PC-3 (cell line): ENCODE data around the gene ACAD11. TPM values are rescaled to one million over a fixed set of nuclear protein-coding genes. Genes with fewer than 3 reads are reported as not detected.

Source experiments
- ATAC-seq: fragments of 200-7000 bp; cut with Tn5 transposase; 2 replicates; pipeline ENCODE4 v1.9.1; 2020; ENCODE audit warnings: mild to moderate bottlenecking, moderate library complexity
- BruUV-seq: library from RNA; stranded (reverse); fragments of 400-500 nt; replicated peaks from 2 replicates; lab custom pipeline; 2021; lab: Mats Ljungman, UMichigan
- CTCF ChIA-PET: fragments of 300-600 bp; sonication (Branson Sonifier 250); formaldehyde crosslinking; loops from one replicate; lab custom pipeline; 2022; ENCODE audit warnings: antibody characterized with exemption; lab: Charles Lee
- POLR2A ChIA-PET: fragments of 300-600 bp; sonication (Branson Sonifier 250); formaldehyde crosslinking; loops from one replicate; lab custom pipeline; 2022; ENCODE audit warnings: antibody characterized with exemption; ENCODE audit not compliant: unreplicated experiment; lab: Charles Lee
- DNase-seq: peaks from one replicate; pipeline ENCODE4 v3.0.0-alpha.2; 2015
- H2AFZ ChIP-seq: fragments of 300-600 bp; sonication (generic); 2 replicates; pipeline ENCODE4 v1.6.0; 2016; ENCODE audit warnings: antibody characterized with exemption, low read length
- H3F3A ChIP-seq: fragments of 300-600 bp; sonication (generic); one replicate; pipeline ENCODE4 v1.6.0; 2017; ENCODE audit warnings: antibody characterized with exemption, low read length, control low read depth, mild to moderate bottlenecking; ENCODE audit not compliant: unreplicated experiment
- H3K27ac ChIP-seq: fragments of 300-600 bp; sonication (generic); 2 replicates; pipeline ENCODE4 v1.5.1; 2016; ENCODE audit warnings: mild to moderate bottlenecking, low read length
- H3K27me3 ChIP-seq: fragments of 300-600 bp; sonication (generic); 2 replicates; pipeline ENCODE4 v1.6.1; 2016; ENCODE audit warnings: low read length, mixed read lengths
- H3K36me3 ChIP-seq: fragments of 300-600 bp; sonication (generic); 2 replicates; pipeline ENCODE4 v1.6.1; 2016; ENCODE audit warnings: low read depth, mixed run types, low read length, mixed read lengths
- H3K4me1 ChIP-seq: fragments of 300-600 bp; sonication (generic); 2 replicates; pipeline ENCODE4 v1.5.1; 2016; ENCODE audit warnings: low read length; ENCODE audit not compliant: insufficient read depth
- H3K4me2 ChIP-seq: fragments of 300-600 bp; sonication (generic); 2 replicates; pipeline ENCODE4 v1.6.0; 2016; ENCODE audit warnings: low read length
- H3K4me3 ChIP-seq: fragments of 300-600 bp; sonication (generic); 2 replicates; pipeline ENCODE4 v1.5.1; 2016; ENCODE audit warnings: mild to moderate bottlenecking, low read length, mixed read lengths
- H3K79me2 ChIP-seq: fragments of 300-600 bp; sonication (generic); 2 replicates; pipeline ENCODE4 v1.6.1; 2017; ENCODE audit warnings: low read length, mixed read lengths
- H3K9ac ChIP-seq: fragments of 300-600 bp; sonication (generic); 2 replicates; pipeline ENCODE4 v1.6.0; 2016; ENCODE audit warnings: mild to moderate bottlenecking, low read length
- H3K9me2 ChIP-seq: fragments of 300-600 bp; sonication (generic); replicated peaks from 2 replicates; pipeline ENCODE4 v1.6.1; 2016; ENCODE audit warnings: mixed run types, low read length, mixed read lengths
- H3K9me3 ChIP-seq: fragments of 300-600 bp; sonication (generic); 2 replicates; pipeline ENCODE4 v1.6.1; 2016; ENCODE audit warnings: low read length, mixed read lengths
- H4K20me1 ChIP-seq: fragments of 300-600 bp; sonication (generic); 2 replicates; pipeline ENCODE4 v1.6.1; 2016; ENCODE audit warnings: low read length, mixed read lengths
- CTCF ChIP-seq: fragments of 300-600 bp; sonication (generic); conservative IDR thresholded peaks from 2 replicates; pipeline ENCODE4 v1.5.1; 2017; ENCODE audit warnings: antibody characterized with exemption, low read depth, mild to moderate bottlenecking, low read length
- EZH2 ChIP-seq: fragments of 300-600 bp; sonication (generic); IDR thresholded peaks from one replicate; pipeline ENCODE4 v1.6.1; 2017; ENCODE audit warnings: antibody characterized with exemption, mild to moderate bottlenecking, low read length; ENCODE audit not compliant: unreplicated experiment
- EZH2phosphoT487 ChIP-seq: fragments of 300-600 bp; sonication (generic); IDR thresholded peaks from 2 replicates; pipeline ENCODE4 v1.6.1; 2018; ENCODE audit warnings: mild to moderate bottlenecking, antibody characterized with exemption, low read length, borderline replicate concordance
- intact Hi-C: fragments of 100-400 bp; cut with micrococcal nuclease; formaldehyde crosslinking; loops from 2 replicates; pipeline ENCODE4 v1.9.0; 2023
- total RNA-seq: library from RNA; depleted of rRNA; stranded (reverse); fragments of >200 nt; gene quantifications from 2 replicates; pipeline ENCODE4 v1.2.3, GENCODE V29; 2014

ACAD11 gene
- total RNA-seq, 1 experiment from 2014 or later, result 4.7 TPM

- ChIA-PET CTCF (no interaction called here), POLR2A (no interaction called here)
- Histone ChIP-seq H3K4me2 (no peak overlapping the region), H3K36me3 (no peaks in the 10 kb centered on the region), H3K27me3 (no peaks in the 10 kb centered on the region), H3K4me3 (no peak overlapping the region), H2AFZ (no peak overlapping the region), H3K79me2 (no peaks in the 10 kb centered on the region), H4K20me1 (no peaks in the 10 kb centered on the region), H3K9ac (no peak overlapping the region; the same call in 1 of the 2 replicates), H3K9me2 (no peaks in the 10 kb centered on the region), H3K27ac (peak overlapping the region; percentile 87), H3K4me1 (peaks cover 22% of the 10 kb centered on the region), H3F3A (peaks cover 4% of the 10 kb centered on the region), H3K9me3 (no peaks in the 10 kb centered on the region)
- ATAC-seq, result no peak
- BruUV-seq, result no TSS peak
- intact Hi-C loops, result no loop called here
- TF ChIP-seq CTCF (no peak), EZH2 (no peak), EZH2phosphoT487 (no peak)
- no peak for DNase-seq
Observed at GRCh38 chr3:132544130-132544529, 115.5 kb downstream of the ACAD11 start.

- intact Hi-C loops, result loop anchor here (2.0 kb wide), 1 partner anchor 94 kb away; no protein-coding TSS in a partner anchor
- H3K79me2 ChIP-seq, result no peaks in the 10 kb centered on the region
- peak; percentile 77 for DNase-seq
- H3K4me1 ChIP-seq, result peaks cover 21% of the 10 kb centered on the region
- TF ChIP-seq EZH2, result no peak
- no peak for TF ChIP-seq CTCF
- TF ChIP-seq EZH2phosphoT487, result no peak
- H3K36me3 ChIP-seq, result no peaks in the 10 kb centered on the region
- H3K9me2 ChIP-seq, result no peaks in the 10 kb centered on the region
- POLR2A ChIA-PET, result interaction anchor here (0.5 kb wide), 1 partner anchor 135 kb away, joined by 3 read pairs; no protein-coding TSS in a partner anchor
- CTCF ChIA-PET, result no interaction called here
- no peaks in the 10 kb centered on the region for H4K20me1 ChIP-seq
- peak overlapping the region; percentile 41 for H3K9ac ChIP-seq
- no peak overlapping the region for H2AFZ ChIP-seq
- H3K4me2 ChIP-seq, result peak overlapping the region; percentile 57
- no peak overlapping the region for H3K4me3 ChIP-seq
- no peaks in the 10 kb centered on the region for H3K9me3 ChIP-seq
- peak overlapping the region; percentile 87 for H3K27ac ChIP-seq
- H3F3A ChIP-seq, result peaks cover 4% of the 10 kb centered on the region
- BruUV-seq, result no TSS peak
- H3K27me3 ChIP-seq, result no peaks in the 10 kb centered on the region
- peak; percentile 93 for ATAC-seq
Observed at GRCh38 chr3:132543011-132543739, 116.4 kb downstream of the ACAD11 start.

GRCh38 chr3:132542577-132542976 lies 117.0 kb downstream of the ACAD11 start:
- peak overlapping the region; percentile 18; the same call in 1 of the 2 replicates for H3K4me2 ChIP-seq
- peak overlapping the region; percentile 64 for H3K27ac ChIP-seq
- peaks cover 4% of the 10 kb centered on the region for H3F3A ChIP-seq
- POLR2A ChIA-PET, result no interaction called here
- CTCF ChIA-PET, result no interaction called here
- no peaks in the 10 kb centered on the region for H3K27me3 ChIP-seq
- no TSS peak for BruUV-seq
- DNase-seq, result no peak
- no peak overlapping the region for H2AFZ ChIP-seq
- peak overlapping the region; percentile 3; the same call in 1 of the 2 replicates for H3K9ac ChIP-seq
- H3K9me2 ChIP-seq, result no peaks in the 10 kb centered on the region
- no peak overlapping the region for H3K4me3 ChIP-seq
- no peaks in the 10 kb centered on the region for H4K20me1 ChIP-seq
- no peaks in the 10 kb centered on the region for H3K9me3 ChIP-seq
- intact Hi-C loops, result loop anchor here (2.0 kb wide), 1 partner anchor 94 kb away; no protein-coding TSS in a partner anchor
- no peaks in the 10 kb centered on the region for H3K79me2 ChIP-seq
- ATAC-seq, result no peak; the same call in 1 of the 2 replicates
- no peak for TF ChIP-seq CTCF
- no peak for TF ChIP-seq EZH2
- no peak for TF ChIP-seq EZH2phosphoT487
- H3K4me1 ChIP-seq, result peaks cover 21% of the 10 kb centered on the region
- no peaks in the 10 kb centered on the region for H3K36me3 ChIP-seq
